ENCODE measurements around the gene SCUBE1. TPM values are rescaled to one million over a fixed set of nuclear protein-coding genes. Genes with fewer than 3 reads are reported as not detected.

The SCUBE1 gene
- total RNA-seq, 2 donors from 2014 or later, result 0.14 TPM; not detected in 1

DNA sequence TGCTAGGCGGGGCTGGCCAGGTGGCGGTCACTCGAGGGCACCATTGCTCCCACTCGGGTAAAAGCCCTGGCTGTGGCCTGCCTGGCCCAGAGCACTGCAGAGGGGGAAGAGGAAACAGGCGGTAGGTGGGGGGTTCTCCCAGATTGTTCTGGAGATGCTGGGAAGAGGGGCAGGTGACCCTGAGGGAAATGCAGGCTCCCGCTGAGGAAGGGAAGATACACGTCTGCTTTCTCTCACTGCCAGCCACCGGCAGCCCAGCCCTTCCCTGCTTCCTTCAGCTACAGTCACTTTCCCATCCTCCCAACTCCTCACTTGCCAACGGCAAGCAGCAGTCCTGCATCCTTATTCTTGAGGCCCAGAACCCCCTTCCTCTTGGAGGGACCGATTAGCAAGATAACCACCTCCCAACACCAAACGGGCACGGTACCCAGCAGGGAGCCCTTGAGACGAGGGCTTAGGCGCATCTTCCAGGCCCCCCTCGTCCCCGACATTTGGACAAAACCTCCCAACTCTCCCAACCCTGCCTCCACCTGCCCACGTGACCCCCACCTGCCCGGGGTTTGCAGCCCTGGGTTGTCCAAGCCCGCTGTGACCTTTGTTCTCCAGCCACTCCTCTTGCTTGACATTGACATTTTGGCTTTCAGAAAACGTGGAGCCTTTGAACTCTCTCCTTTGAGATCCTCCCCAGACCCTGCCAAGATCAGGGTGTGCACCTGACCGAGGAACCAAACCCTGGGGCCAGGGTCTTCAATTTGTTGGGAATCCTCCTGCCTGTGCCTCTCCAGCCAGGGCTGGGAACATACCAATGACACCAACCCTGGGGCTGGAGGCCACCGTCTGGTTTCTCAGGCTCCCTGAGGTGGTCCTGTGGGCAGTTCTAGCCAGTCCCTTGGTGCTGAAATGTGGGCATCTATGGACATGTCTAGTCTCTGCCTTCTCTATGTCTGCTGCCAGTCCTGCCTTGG is 107.4 kb downstream of the SCUBE1 start:
- DNase-seq (no peak), ATAC-seq (replicated peaks in 1 of 2) (no peak)
- H3K4me3 Mint-ChIP-seq, result no peak overlapping the region
- no peaks in the 10 kb centered on the region for H3K9me3 Mint-ChIP-seq
- H3K4me1 Mint-ChIP-seq (ENCODE audit: low read depth), result peaks cover 6% of the 10 kb centered on the region
- H3K27me3 Mint-ChIP-seq (ENCODE audit: low read depth), result no peaks in the 10 kb centered on the region
- no peak overlapping the region for H3K27ac Mint-ChIP-seq
- no peaks in the 10 kb centered on the region for H3K36me3 Mint-ChIP-seq (ENCODE audit: insufficient read depth in 2 of 2)

DNA sequence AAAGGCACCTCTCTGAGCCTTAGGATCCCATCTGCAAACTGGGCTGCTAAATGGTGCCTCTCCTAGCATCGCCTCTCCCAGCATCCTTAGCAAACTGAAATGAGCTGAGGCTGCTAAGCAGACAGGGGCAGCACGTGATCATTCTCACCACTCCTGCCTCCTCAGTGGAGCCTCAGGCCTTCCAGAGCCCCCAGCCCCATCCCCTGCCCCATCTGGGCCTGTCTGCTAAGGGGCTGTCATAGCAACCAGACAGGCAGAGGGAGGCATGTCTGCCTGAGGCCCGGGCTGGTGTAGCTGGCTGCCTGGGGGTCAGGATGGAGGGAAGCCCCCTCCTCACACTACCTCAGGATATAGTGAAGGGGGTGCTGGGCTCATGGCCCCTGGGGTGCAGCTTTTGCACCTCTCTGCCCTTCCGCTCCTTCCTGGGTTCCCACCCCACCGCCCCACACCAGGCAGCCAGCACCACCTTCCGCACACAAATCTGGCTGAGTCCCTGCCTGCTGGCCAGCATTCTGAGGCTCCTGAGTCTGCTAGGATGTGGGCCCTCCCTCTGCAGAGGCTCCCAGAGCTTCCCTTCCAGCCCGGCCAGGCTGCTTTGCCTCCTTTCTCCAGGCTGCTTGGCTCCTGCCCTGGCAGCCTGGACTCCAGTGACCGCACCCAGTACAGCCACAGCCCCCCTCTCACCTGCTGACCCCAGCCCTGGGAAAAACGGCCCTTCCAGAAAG is 108.7 kb downstream of the SCUBE1 start:
- Mint-ChIP-seq H3K4me3 (no peak overlapping the region), H3K9me3 (no peaks in the 10 kb centered on the region), H3K36me3 (ENCODE audit: insufficient read depth in 2 of 2) (no peaks in the 10 kb centered on the region), H3K27ac (no peak overlapping the region), H3K4me1 (ENCODE audit: low read depth) (peaks cover 6% of the 10 kb centered on the region), H3K27me3 (ENCODE audit: low read depth) (no peaks in the 10 kb centered on the region)
- ATAC-seq (replicated peaks in 1 of 2), result no peak
- no peak for DNase-seq

DNA sequence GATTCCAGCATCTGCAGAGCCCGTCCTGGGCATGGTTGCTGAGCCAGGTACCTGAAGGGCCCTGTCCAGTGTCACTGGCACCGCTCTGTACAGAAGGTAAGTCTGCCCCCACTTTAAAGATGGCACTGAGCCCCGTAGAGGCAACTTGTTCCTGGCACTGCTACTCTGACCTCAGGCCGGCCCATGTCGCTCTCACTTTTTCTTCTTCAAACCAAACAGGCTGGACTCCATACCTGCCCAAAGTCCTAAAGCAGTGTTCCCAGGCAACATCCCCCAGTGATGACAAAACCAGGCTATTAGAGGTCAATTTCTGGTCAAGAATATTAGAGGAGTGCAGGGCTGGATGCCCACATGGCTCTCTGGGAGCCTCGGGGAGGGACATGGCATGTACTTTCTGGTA is 109.6 kb downstream of the SCUBE1 start:
- H3K4me3 Mint-ChIP-seq, result no peak overlapping the region
- no peaks in the 10 kb centered on the region for H3K36me3 Mint-ChIP-seq (ENCODE audit: insufficient read depth in 2 of 2)
- H3K4me1 Mint-ChIP-seq (ENCODE audit: low read depth), result peaks cover 6% of the 10 kb centered on the region
- no peak overlapping the region for H3K27ac Mint-ChIP-seq
- DNase-seq (no peak), ATAC-seq (replicated peaks in 1 of 2) (no peak)
- H3K27me3 Mint-ChIP-seq (ENCODE audit: low read depth), result no peaks in the 10 kb centered on the region
- H3K9me3 Mint-ChIP-seq, result no peaks in the 10 kb centered on the region

DNA sequence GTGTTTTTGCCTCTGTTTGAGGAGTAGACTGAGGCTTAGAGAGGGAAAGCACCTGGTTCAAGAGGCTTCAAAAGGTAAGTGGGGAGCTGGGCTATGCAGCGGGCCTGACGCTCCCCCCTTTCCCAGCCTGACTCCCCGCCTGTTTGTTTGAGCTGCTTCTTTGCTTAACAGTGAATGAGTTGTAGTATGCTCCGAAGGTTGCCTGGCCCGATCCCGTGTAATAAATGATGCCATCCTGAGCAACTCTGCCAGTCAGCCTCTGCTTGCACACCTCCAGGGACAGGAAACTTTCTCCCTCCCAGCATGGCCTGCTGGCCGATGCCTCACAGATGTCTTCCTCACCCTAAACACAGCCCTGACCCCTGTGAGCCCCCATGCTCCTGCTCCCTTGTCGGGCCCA is 110.7 kb downstream of the SCUBE1 start:
- Mint-ChIP-seq H3K27me3 (ENCODE audit: low read depth) (no peaks in the 10 kb centered on the region), H3K36me3 (ENCODE audit: insufficient read depth in 2 of 2) (no peaks in the 10 kb centered on the region), H3K27ac (no peak overlapping the region), H3K4me1 (ENCODE audit: low read depth) (peaks cover 6% of the 10 kb centered on the region), H3K9me3 (no peaks in the 10 kb centered on the region), H3K4me3 (no peak overlapping the region)
- DNase-seq (no peak), ATAC-seq (replicated peaks in 1 of 2) (no peak)

DNA sequence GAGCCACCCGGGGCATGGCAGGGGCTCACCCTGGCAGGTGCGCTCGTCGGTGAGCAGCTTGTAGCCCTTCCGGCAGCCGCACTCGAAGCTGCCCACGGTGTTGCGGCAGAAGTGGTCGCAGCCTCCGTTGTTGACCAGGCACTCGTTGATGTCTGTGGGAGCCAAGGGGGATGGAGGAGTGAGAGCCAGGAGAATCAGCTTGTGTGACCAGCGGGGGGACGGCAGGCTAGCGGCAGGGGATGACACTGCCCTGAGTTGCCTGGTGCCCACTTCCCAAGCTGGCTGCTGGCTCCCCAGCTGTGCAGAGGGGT is 111.5 kb downstream of the SCUBE1 start:
- DNase-seq (no peak), ATAC-seq (replicated peaks in 1 of 2) (no peak)
- Mint-ChIP-seq H3K27me3 (ENCODE audit: low read depth) (no peaks in the 10 kb centered on the region), H3K36me3 (ENCODE audit: insufficient read depth in 2 of 2) (no peaks in the 10 kb centered on the region), H3K4me3 (no peak overlapping the region), H3K4me1 (ENCODE audit: low read depth) (peaks cover 6% of the 10 kb centered on the region), H3K27ac (no peak overlapping the region), H3K9me3 (no peaks in the 10 kb centered on the region)

DNA sequence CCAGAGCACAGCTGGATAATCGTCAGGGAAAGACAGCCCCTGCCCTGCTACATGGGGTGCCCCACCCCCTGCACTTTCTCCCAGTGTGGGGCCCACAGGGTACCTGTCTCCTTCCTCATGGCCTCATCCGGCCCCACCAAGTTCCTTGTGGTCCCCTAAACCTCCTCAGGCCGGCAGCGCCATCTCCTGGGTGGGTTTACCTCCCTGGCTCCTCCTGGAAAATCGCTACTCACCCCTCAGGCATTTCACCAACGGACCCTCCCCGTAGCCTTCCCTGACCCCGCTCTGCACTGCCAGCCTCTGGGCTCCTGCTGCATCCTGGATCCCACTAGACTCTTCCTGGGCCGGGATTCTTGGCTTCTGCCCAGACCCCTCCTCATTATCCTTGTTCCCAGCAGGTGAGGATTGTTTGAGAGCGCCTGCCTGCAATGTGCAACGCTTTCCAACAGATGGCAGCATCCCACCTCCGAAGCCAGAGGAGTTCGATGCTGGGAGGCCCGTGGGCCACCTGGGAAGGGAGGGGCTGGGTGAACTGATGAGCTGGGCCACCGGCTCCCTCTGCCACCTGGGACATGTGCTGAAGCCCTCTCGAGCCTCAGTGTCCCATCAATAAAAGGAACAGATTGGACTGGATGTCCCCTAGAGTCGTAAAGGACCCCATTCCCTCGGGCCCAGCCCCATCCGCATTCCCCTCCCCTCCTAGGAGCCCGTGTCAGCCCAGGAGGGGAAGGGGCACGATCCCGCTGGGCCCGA is 112.0 kb downstream of the SCUBE1 start:
- Mint-ChIP-seq H3K27ac (peak overlapping the region; percentile 18), H3K4me3 (no peak overlapping the region), H3K9me3 (no peaks in the 10 kb centered on the region), H3K27me3 (ENCODE audit: low read depth) (no peaks in the 10 kb centered on the region), H3K36me3 (ENCODE audit: insufficient read depth in 2 of 2) (no peaks in the 10 kb centered on the region), H3K4me1 (ENCODE audit: low read depth) (peaks cover 6% of the 10 kb centered on the region)
- ATAC-seq (replicated peaks in 1 of 2) (peak; percentile 59 to 63), DNase-seq (peak; percentile 69 to 76)

DNA sequence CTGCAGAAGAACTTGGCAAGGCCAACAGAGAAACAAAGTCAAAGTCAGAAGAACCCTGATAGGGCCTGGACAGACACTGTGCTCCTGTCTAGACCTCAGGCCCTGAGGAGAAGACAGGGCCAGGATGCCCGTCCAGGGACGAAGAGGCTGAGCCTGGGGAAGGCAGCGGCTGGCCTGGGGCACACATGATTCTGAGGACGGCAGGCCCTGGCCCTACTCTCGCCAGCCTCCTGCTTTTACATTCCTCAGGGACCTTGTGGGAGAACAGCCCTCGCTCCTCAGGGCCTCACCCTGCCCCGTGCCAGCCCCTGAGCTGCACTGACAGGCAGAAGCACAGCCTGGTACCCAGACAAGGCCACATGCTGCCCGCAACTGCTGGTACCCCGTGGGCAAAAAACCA is 112.6 kb downstream of the SCUBE1 start:
- no peaks in the 10 kb centered on the region for H3K9me3 Mint-ChIP-seq

DNA sequence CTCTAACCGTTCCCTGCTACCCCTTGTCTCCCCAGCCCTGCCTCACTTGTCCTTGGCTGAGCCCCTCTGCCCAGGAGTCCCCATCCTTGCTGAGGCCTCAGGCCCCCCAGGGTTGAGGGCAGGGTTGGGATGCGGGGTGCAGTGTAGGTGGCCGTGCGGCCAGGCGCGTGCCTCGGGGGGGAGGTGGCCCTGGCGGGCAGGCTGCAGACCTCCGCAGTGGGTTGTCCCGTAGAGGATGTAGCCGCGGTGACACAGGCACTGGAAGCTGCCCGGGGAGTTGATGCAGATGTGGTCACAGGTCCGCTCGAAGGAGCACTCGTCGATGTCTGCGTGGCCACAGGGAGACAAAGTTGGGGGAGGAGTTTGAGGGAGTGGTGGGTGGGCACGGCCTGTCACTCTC is 114.3 kb downstream of the SCUBE1 start:
- H3K36me3 Mint-ChIP-seq (ENCODE audit: insufficient read depth in 2 of 2), result no peaks in the 10 kb centered on the region

More for the DNA sequence above, 112.6 kb downstream of the SCUBE1 start:
- peaks cover 11% of the 10 kb centered on the region for H3K4me1 Mint-ChIP-seq (ENCODE audit: low read depth)
- no peak overlapping the region for H3K4me3 Mint-ChIP-seq
- ATAC-seq (replicated peaks in 1 of 2) (peak in 1 of 2 donors; percentile 11), DNase-seq (no peak)
- no peak overlapping the region for H3K27ac Mint-ChIP-seq
- no peaks in the 10 kb centered on the region for H3K27me3 Mint-ChIP-seq (ENCODE audit: low read depth)
- no peaks in the 10 kb centered on the region for H3K36me3 Mint-ChIP-seq (ENCODE audit: insufficient read depth in 2 of 2)

DNA sequence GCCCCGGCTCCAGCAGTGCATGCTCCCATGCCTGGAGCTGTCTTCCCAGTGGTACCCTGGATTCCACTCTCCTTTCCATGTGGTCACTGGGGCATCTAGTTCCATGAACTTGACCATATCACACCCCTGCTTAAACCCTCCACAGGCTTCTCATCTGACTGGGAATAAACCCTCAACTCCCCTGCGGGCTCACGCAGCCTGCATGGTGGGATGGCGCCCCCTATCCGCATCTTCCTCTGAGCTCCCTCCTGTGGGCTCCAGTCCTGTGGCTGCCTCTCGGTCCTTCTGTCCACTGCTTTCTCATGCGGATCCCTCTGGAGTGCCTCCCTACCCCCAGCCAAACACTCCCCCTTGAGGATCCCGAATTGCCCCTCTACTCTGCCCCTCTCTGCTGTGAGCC is 114.8 kb downstream of the SCUBE1 start:
- ATAC-seq (replicated peaks in 1 of 2) (no peak), DNase-seq (peak; percentile 35 to 38)
- Mint-ChIP-seq H3K9me3 (no peaks in the 10 kb centered on the region), H3K27ac (no peak overlapping the region), H3K27me3 (ENCODE audit: low read depth) (no peaks in the 10 kb centered on the region), H3K4me3 (no peak overlapping the region), H3K36me3 (ENCODE audit: insufficient read depth in 2 of 2) (no peaks in the 10 kb centered on the region), H3K4me1 (ENCODE audit: low read depth) (peaks cover 11% of the 10 kb centered on the region)

More for the DNA sequence above, 114.3 kb downstream of the SCUBE1 start:
- ATAC-seq (replicated peaks in 1 of 2) (no peak), DNase-seq (no peak)
- Mint-ChIP-seq H3K9me3 (no peaks in the 10 kb centered on the region), H3K27me3 (ENCODE audit: low read depth) (no peaks in the 10 kb centered on the region), H3K27ac (no peak overlapping the region), H3K4me1 (ENCODE audit: low read depth) (peaks cover 11% of the 10 kb centered on the region), H3K4me3 (no peak overlapping the region)

DNA sequence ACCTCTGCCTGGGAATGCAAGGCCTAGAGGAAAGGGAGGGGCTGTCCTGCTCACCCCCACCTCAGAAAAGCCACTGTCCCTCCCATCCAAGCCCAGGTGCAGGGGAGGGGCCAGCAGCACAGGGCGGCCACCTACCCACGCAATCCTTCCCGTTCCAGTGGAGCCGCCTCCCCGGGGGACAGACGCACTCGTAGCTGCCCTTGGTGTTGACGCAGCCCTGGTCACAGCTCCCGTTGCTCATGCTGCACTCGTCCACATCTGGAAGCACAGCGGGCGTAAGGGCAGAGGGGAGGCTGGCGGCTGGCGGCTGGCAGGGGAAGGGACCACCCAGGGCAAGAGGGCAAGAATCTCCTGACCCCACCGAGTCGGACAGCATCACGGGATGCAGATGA is 115.9 kb downstream of the SCUBE1 start:
- no peak for ATAC-seq (replicated peaks in 1 of 2)
- no peaks in the 10 kb centered on the region for H3K36me3 Mint-ChIP-seq (ENCODE audit: insufficient read depth in 2 of 2)

DNA sequence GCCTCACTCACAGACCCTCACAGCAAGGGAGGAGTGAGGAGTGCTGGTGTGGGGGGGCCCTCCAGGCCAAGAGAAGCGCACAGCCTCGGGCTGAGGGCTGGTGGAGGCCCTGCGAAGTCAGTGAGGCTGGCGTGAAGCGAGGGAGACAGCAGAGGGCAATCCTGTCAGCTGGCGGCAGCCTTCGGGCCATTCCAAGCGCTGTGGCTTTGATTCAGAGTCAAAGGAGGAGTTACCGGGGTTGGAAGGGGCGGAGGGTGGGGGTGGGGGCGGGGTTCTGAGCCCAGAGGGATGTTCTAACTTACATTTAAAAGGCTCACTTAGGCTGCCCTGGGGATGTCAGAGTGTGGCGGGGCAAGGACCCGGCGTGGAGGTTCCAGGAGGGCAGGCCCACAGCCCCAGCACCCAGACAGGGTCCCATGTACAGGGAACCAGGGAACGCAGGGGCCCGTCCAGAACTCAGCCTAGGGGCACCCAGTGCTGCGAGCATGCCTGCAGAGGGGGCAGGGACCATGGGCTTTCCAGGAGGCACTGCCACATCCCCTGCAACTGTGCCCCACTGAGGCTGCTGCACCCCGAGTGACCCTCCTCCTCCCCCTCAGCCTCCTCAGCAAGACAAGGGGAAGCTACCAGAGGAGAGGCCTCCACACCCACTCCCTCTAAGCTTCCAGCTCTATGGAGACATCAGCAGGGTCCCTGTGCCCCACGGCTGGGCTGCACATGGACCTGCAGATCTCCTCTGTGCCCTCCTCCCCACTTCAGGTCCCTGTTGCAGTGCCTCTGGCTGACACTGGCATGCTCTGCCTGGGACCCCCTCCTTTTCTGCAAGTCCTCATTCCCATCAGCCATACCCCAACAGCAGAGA is 116.6 kb downstream of the SCUBE1 start:
- ATAC-seq (replicated peaks in 1 of 2), result peak in 1 of 2 donors; percentile 12
- DNase-seq, result no peak
- Mint-ChIP-seq H3K27me3 (ENCODE audit: low read depth) (no peaks in the 10 kb centered on the region), H3K4me3 (peak overlapping the region in 1 of 2 donors; percentile 17), H3K9me3 (no peaks in the 10 kb centered on the region), H3K4me1 (ENCODE audit: low read depth) (peaks cover 11% of the 10 kb centered on the region), H3K27ac (no peak overlapping the region), H3K36me3 (ENCODE audit: insufficient read depth in 2 of 2) (no peaks in the 10 kb centered on the region)

More for the DNA sequence above, 115.9 kb downstream of the SCUBE1 start:
- H3K4me3 Mint-ChIP-seq, result no peak overlapping the region
- DNase-seq, result no peak
- H3K4me1 Mint-ChIP-seq (ENCODE audit: low read depth), result peaks cover 11% of the 10 kb centered on the region
- H3K27ac Mint-ChIP-seq, result no peak overlapping the region
- H3K27me3 Mint-ChIP-seq (ENCODE audit: low read depth), result no peaks in the 10 kb centered on the region
- no peaks in the 10 kb centered on the region for H3K9me3 Mint-ChIP-seq

DNA sequence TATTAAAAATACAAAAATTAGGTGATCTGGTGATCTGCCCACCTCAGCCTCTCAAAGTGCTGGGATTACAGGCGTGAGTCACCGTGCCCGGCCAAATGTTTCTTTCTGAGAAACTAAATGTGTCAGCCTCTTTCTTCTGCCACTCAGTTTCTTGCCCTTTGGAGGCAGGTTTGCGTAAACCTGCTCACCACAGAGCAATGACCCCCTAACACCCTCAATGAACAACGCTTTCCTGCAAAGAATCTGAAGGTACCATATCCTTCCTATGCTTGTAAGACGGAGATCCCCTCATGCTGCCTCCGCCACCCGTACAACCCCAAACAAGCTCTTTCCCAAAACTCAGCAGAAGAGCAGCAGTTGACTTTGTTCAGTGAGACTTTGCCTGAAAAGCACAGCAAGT is 117.6 kb downstream of the SCUBE1 start:
- no peaks in the 10 kb centered on the region for H3K36me3 Mint-ChIP-seq (ENCODE audit: insufficient read depth in 2 of 2)
- H3K27me3 Mint-ChIP-seq (ENCODE audit: low read depth), result no peaks in the 10 kb centered on the region
- no peak overlapping the region for H3K4me3 Mint-ChIP-seq
- peaks cover 6% of the 10 kb centered on the region for H3K4me1 Mint-ChIP-seq (ENCODE audit: low read depth)
- DNase-seq (no peak), ATAC-seq (replicated peaks in 1 of 2) (peak in 1 of 2 donors; percentile 58)
- H3K9me3 Mint-ChIP-seq, result no peaks in the 10 kb centered on the region
- no peak overlapping the region for H3K27ac Mint-ChIP-seq
